MCF 10A (cell line): ENCODE measurements around the gene FOXO6. TPM values are rescaled to one million over a fixed set of nuclear protein-coding genes. Genes with fewer than 3 reads are reported as not detected.
A peak's percentile ranks its signal among the peaks of the same experiment; 100 is the strongest.

ENCODE experiments used
- BruUV-seq: library from RNA; stranded (reverse); fragments of 400-500 nt; replicated peaks from 2 replicates; lab custom pipeline; 2021; lab: Mats Ljungman, UMichigan
- CTCF ChIA-PET: fragments of 300-600 bp; sonication (Branson Sonifier 250); formaldehyde crosslinking; extraction: SDS; loops from one replicate; lab custom pipeline; 2021; ENCODE audit warnings: antibody characterized with exemption, inconsistent platforms; lab: Yijun Ruan, JAX
- POLR2A ChIA-PET: fragments of 300-600, 350-650 bp; sonication (Branson Sonifier 250); formaldehyde crosslinking; extraction: SDS; loops from one replicate; lab custom pipeline; 2020; ENCODE audit warnings: antibody characterized with exemption, inconsistent platforms; lab: Yijun Ruan, JAX
- DNase-seq: peaks from one replicate; pipeline ENCODE4 v3.0.0-alpha.2; 2018; ENCODE audit not compliant: unreplicated experiment
- H3K27ac Mint-ChIP-seq: one replicate; pipeline ENCODE4 v1.8.0; 2022; ENCODE audit warnings: mild to moderate bottlenecking, low read depth, mixed read lengths; ENCODE audit not compliant: unreplicated experiment
- H3K27me3 Mint-ChIP-seq: one replicate; pipeline ENCODE4 v1.8.0; 2022; ENCODE audit warnings: mixed read lengths; ENCODE audit not compliant: insufficient read depth, unreplicated experiment
- H3K36me3 Mint-ChIP-seq: one replicate; pipeline ENCODE4 v1.8.0; 2022; ENCODE audit warnings: mild to moderate bottlenecking, moderate library complexity, mixed read lengths; ENCODE audit not compliant: insufficient read depth, unreplicated experiment
- H3K4me1 Mint-ChIP-seq: one replicate; pipeline ENCODE4 v1.8.0; 2022; ENCODE audit warnings: mixed read lengths; ENCODE audit not compliant: insufficient read depth, unreplicated experiment
- H3K4me3 Mint-ChIP-seq: one replicate; pipeline ENCODE4 v1.8.0; 2022; ENCODE audit warnings: mild to moderate bottlenecking, moderate library complexity, mixed read lengths; ENCODE audit not compliant: unreplicated experiment
- H3K9me3 Mint-ChIP-seq: one replicate; pipeline ENCODE4 v1.8.0; 2022; ENCODE audit warnings: mixed read lengths; ENCODE audit not compliant: unreplicated experiment
- CTCF ChIP-seq: fragments of 200-600 bp; IDR thresholded peaks from one replicate; pipeline ENCODE4 v1.8.0; 2022; ENCODE audit warnings: antibody characterized with exemption, mild to moderate bottlenecking; ENCODE audit not compliant: unreplicated experiment
- intact Hi-C: fragments of 100-400 bp; cut with micrococcal nuclease; formaldehyde crosslinking; loops from 2 replicates; pipeline ENCODE4 v1.14.1; 2022
- total RNA-seq: library from RNA; stranded (reverse); gene quantifications from 2 replicates; pipeline ENCODE4 v1.2.3, GENCODE V29; 2022

FOXO6 gene
- total RNA-seq, 1 experiment from 2014 or later = 0.28 TPM

GRCh38 chr1:41400225-41400624, 39.0 kb downstream of the FOXO6 start:
- peaks cover 6% of the 10 kb centered on the region for H3K9me3 Mint-ChIP-seq
- no TSS peak for BruUV-seq
- no peak overlapping the region for H3K27ac Mint-ChIP-seq
- intact Hi-C loops = no loop called here
- ChIA-PET POLR2A (no interaction called here), CTCF (interaction anchor here (1.3 kb wide), 1 partner anchor 17 kb away, joined by 4 read pairs; no protein-coding TSS in a partner anchor)
- peaks cover 16% of the 10 kb centered on the region for H3K27me3 Mint-ChIP-seq
- no peak overlapping the region for H3K4me3 Mint-ChIP-seq
- no peak for DNase-seq
- no peak for TF ChIP-seq CTCF
- peaks cover 7% of the 10 kb centered on the region for H3K4me1 Mint-ChIP-seq
- no peaks in the 10 kb centered on the region for H3K36me3 Mint-ChIP-seq

GRCh38 chr1:41401899-41402298, 40.7 kb downstream of the FOXO6 start:
- DNase-seq = no peak
- ChIA-PET CTCF (interaction anchor here (0.6 to 0.7 kb wide), 2 partner anchors 32 to 82 kb away, joined by 3 read pairs; no protein-coding TSS in a partner anchor), POLR2A (no interaction called here)
- H3K27ac Mint-ChIP-seq = no peak overlapping the region
- no peaks in the 10 kb centered on the region for H3K36me3 Mint-ChIP-seq
- peaks cover 6% of the 10 kb centered on the region for H3K9me3 Mint-ChIP-seq
- H3K4me1 Mint-ChIP-seq = peaks cover 7% of the 10 kb centered on the region
- TF ChIP-seq CTCF = no peak
- intact Hi-C loops = no loop called here
- no TSS peak for BruUV-seq
- no peak overlapping the region for H3K4me3 Mint-ChIP-seq
- no peaks in the 10 kb centered on the region for H3K27me3 Mint-ChIP-seq

- BruUV-seq = no TSS peak
- TF ChIP-seq CTCF = no peak
- POLR2A ChIA-PET = no interaction called here
- DNase-seq = peak; percentile 25
- Mint-ChIP-seq H3K4me3 (no peak overlapping the region), H3K4me1 (peaks cover 7% of the 10 kb centered on the region), H3K36me3 (no peaks in the 10 kb centered on the region), H3K27ac (no peak overlapping the region), H3K9me3 (peaks cover 6% of the 10 kb centered on the region), H3K27me3 (peaks cover 20% of the 10 kb centered on the region)
- intact Hi-C loops = no loop called here
- CTCF ChIA-PET = interaction anchor here (0.6 to 5.0 kb wide), 3 partner anchors 13 to 122 kb away, joined by 3 to 27 read pairs (median 5); no protein-coding TSS in a partner anchor
Observed at GRCh38 chr1:41404308-41404761, 43.1 kb downstream of the FOXO6 start.

GRCh38 chr1:41407664-41408252, 46.5 kb downstream of the FOXO6 start:
- Mint-ChIP-seq H3K4me3 (no peak overlapping the region), H3K27ac (no peak overlapping the region), H3K9me3 (no peaks in the 10 kb centered on the region), H3K36me3 (no peaks in the 10 kb centered on the region), H3K27me3 (peaks cover 38% of the 10 kb centered on the region), H3K4me1 (peaks cover 13% of the 10 kb centered on the region)
- no TSS peak for BruUV-seq
- intact Hi-C loops = no loop called here
- ChIA-PET POLR2A (interaction anchor here (0.6 kb wide), 1 partner anchor 10 kb away, joined by 3 read pairs; no protein-coding TSS in a partner anchor), CTCF (interaction anchor here (0.7 to 5.0 kb wide), 4 partner anchors 10 to 125 kb away, joined by 3 to 27 read pairs (median 8); no protein-coding TSS in a partner anchor)
- no peak for DNase-seq
- no peak for TF ChIP-seq CTCF
